NT2/D1 (cell line): ENCODE results near the gene ARGLU1.

ENCODE experiments used
- SUZ12 ChIP-seq: IDR thresholded peaks from 2 replicates; pipeline ENCODE4 v1.6.1; 2011; ENCODE audit not compliant: insufficient read length, insufficient read depth; ENCODE audit errors: extremely low read depth
- YY1 ChIP-seq: IDR thresholded peaks from 2 replicates; pipeline ENCODE4 v1.6.1; 2011; ENCODE audit not compliant: insufficient read length, insufficient read depth
- ZNF274 ChIP-seq: IDR thresholded peaks from 2 replicates; pipeline ENCODE4 v1.6.1; 2011; ENCODE audit warnings: mild to moderate bottlenecking, low read depth, low read length

GRCh38 chr13:106521095-106521799, 46.7 kb downstream of the ARGLU1 start:
- TF ChIP-seq ZNF274 = no peak
- no peak for TF ChIP-seq YY1
- no peak for TF ChIP-seq SUZ12
